GM04503 (cell line): ENCODE measurements around the gene MAD1L1.
"Not testable (repeated sequence)": the region's sequence is repeated elsewhere in the genome, so short reads cannot be mapped to it uniquely, and the experiment has no call there.

Experiments used
- DNase-seq: peaks from one replicate; pipeline ENCODE4 v3.0.0-alpha.2; 2012; ENCODE audit warnings: low read depth

The MAD1L1 gene

DNA sequence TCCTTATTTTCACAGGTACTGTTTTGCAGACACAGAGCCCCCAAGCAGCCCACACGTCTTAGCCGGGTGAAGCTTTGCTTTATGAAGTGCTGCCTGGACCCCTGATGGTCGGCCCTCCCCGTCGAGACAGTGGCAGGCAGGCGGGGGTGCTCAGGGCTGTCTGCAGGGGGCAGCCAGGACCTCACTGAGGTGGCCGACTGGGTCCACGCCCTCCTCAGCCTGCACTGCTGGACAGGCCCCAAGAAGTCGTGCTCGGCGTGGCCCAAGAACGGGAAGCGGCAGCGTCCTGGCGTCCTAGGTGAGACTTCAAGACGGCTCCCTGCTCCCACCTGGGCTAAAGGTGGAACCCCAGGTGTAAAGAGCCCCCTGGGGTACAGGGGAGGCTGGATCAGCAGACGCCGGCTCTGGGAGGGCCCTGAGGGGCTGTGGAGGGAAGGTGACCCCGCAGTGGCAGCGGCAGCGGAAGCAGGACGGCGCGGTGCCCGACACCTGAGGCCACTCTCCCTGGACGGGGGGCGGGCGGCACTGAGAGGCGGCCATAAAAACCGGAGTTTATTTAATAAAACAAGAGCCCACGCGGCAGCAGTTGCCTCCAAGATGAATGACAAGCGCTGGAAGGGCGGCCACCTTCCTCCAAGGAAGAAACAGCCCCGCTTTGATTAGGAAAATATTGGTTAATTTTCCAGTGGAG, 383.2 kb downstream of the MAD1L1 start:
- no peak for DNase-seq

DNA sequence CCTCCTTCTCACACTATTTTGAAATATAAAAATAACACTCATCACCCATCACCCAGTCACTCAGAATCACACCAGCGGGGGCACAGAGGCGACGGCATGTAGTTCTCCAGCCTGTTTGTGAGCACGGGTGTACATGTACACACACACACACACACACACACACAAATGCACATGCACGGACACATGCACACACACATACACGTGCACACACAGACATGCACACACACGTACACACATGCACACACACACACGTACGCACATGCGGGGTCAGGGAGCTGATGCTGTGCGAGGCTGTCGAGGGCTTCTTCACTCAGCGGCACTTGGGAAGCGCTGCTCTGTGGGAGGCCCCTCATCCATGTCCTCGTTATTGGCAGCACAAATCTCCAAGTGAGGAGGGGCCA, 383.8 kb downstream of the MAD1L1 start:
- DNase-seq, result no peak

DNA sequence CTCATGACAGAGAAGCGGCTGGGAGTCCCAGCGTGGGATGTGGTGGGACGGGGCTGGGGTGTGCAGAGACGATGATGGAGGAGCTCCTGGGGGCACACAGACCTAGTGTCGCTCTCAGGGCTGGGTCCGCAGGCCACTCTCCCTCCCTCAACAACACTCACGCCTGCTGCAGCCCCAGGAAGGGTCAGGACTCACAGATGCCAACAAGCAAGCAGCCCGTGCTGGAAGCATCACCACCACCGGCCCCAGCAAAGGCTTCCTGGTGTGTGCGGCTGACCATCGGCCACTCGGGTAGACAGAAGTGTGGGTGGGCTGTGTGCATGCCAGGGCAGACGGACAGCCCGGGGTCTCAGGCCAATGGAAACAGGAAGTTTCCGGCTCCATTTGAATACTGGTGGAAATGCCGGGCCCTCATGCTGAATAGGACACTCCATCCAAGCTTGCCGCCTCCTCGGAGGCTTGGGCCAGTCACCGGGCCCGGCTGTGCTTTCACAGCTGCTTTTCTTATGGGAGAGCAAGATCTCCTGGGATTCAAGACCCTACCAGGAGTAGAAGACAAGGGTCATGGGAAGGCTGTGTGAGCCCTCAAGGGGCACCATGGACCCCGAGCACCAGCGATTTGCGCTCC, 384.6 kb downstream of the MAD1L1 start:
- DNase-seq, result no peak

DNA sequence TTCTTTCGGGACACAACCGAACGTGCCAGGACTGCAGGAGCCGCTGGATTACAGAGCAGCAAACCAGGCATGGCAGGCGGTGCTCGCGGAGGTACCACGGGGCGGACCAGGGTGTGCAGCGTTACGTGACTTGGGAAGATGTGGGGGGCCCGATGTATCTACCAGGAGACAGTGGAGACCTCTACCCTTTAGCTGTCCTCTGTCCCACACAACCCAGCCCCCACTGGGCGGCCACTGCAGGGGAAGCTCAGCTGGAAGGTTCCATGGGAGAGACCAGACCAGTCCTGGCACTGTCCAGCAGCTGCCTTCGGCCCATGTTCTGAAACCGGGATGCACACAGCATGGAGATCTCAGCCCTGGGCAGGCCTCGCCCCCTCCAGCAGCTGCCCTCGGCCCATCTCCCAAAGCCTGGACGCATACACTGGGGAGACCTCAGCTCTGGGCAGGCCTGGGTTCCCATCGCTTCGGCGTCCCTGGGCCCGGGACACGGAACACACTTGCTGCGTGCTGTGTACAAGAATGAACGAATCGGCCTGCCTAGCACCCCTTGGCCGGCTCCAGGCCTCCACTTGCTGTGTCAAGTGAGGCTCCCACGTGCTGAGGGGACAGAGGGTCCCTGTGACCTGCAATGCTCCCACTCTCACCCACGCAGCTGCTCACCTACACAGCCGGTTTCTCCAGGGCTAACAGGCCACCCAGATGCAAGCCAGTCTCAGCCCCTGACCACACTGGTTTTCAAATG, 385.3 kb downstream of the MAD1L1 start:
- DNase-seq, result no peak

DNA sequence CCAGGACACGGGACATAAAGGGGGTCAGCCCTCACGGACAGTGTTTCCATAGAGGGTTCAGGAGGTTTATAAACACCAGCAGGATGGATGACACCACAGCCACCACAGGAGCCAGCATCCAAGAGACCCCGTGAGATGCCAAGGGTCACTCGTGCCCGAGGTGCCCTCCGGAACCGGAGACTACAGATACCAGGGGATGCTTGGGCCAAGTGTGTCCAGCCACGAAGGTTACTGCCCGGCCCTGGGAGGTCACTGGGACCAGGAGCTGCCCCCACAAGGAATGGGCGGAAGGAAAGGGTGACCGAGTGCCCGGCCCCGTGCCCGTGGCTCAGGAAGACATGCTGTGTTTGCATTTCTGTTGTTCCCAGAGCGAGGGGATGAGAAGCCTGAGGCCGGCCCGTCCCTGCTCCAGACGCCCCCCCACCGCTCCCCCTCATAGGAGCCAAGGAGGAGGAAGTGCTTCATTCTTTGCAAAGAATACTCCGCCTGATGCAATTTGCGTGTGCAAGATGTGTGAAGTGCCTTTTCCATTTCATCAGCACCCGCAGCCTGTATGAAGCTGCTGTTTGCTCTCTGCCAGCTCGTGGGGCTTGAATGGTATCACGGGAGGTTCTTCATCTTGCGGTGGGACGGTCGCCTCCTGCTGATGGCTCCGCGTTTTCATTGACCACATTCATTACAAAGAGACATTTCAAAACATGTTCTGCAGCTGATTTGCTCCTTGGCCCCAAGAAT, 386.2 kb downstream of the MAD1L1 start:
- no peak for DNase-seq

DNA sequence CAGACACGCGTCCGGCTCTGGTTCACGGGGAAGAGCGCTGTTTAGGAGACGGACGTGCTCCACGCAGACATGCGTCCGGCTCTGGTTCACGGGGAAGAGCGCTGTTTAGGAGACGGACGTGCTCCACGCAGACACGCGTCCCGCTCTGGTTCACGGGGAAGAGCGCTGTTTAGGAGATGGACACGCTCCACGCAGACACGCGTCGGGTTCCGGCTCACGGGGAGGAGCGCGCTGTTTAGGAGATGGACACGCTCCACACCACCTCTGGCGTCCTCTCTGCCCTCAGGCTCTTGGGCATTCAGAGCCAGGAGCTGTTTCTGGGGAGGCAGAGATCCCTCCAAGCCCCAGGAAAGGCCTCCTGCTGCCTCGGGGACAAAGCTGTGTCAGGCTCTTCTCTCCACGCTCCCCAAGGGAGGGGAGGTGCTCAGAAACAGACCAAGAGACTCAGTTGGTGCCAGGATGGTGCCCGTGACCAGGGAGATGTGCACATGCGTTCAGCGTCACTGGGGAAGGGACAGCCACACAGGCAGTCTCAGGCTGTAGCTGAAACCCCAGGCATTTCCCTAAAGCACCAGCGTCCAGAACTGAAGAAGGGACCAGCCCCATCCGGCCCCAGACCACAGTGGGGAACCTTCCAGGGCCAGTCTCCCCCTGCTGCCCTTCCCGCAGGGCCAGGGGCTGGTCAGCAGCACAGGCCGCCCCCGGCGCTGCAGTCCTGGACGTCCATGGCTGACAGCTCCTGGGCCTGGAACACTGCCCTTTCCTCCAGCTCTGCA, 387.0 kb downstream of the MAD1L1 start:
- no peak for DNase-seq

DNA sequence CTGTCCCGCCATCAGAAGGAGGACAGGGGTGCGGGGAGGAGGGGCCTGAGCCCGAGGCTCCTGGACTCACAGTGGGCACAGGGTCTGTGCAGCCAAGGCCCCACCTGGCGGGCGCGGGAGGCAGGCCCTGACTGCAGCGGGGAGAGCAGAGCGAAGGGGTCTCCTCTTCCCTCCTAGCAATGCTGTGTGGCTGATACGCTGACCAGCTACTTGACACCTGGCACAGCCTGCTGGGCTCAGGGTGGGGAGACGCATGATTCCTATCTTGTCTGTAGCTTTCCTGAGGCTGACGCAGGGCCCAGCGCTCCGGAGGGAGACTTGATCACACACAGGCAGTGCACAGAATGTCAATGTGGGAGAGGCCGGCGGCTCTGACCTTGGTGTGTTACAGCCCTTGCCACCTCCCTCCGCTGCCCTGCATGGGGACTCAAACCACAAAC, 387.8 kb downstream of the MAD1L1 start:
- DNase-seq, result no peak

DNA sequence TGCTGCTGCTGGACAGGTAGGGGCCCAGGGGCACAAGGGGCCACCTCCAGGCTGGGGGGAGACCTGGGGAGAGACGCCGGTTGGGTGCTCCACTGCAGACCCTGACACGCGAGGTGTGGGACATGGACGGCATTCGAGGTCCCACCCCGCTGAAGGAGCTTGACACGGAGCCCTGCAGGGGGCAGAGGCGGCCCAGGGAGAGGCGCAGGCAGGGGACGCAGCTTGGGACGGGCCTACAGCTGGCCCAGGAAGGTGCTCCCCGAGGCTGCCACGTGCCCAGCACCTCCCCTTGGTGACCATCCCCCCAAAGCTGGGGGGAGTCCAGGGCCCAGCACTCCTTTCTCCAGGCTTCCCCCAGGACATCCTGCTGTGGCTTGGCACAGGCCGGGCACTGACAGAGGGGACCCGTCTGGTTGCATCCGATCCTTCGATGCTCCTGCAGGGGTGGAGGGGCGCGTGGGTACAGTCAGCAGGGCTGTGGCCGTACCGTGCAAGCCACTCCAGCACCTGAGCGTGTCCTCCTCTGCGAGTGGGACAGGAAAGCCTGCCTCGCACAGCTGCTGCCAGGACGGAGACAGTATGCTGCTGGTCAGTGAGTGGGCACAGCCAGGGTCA, 388.3 kb downstream of the MAD1L1 start:
- no peak for DNase-seq

DNA sequence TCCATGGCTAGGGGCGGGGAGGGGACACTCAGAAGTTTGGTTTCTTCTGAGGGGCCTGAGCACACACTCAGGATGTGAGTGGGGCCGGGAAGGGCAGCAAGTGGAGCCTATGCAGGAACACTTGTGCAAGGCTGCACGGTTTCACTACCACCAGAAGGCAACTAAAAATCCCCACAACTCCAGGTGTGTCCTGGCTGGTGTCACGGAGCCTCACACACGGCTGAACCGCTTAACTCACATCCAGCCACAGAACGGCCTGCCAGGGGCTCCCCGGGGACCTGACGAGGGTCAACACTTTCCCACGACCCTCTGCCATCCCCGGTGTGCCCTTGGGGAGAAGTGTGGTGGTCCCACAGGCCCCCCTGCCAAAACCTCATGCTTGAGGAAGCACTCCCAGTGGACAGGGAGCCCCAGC, 388.8 kb downstream of the MAD1L1 start:
- DNase-seq, result no peak

DNA sequence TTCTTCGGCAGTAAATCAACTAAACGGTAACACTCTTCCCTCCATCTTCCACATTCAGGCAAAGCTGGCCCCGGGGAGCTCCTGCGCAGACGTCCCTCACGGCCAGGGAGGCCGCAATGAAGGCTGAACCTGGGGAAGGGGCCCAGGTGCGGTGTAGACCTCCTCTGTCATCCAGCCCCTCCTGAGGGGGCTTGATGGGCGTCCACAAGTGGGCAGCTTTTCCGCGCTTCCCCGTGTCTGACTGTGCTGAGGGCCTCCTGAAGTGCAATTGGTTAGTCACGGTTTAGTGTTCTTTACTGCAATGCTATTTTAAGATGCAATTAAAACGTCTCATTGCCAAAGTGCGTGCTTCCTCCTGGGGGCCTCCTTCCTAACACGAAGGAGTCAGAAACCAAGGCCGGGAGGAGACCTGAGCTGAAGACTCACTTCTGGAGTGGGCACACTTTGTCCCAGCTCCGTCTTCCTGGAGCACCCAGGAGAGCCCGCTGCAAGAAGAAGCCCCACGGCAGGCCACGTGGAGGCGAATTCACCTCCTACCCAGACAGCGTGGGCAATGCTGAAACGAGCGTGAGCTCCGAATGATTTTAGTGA, 389.4 kb downstream of the MAD1L1 start:
- peak; percentile 59 for DNase-seq

DNA sequence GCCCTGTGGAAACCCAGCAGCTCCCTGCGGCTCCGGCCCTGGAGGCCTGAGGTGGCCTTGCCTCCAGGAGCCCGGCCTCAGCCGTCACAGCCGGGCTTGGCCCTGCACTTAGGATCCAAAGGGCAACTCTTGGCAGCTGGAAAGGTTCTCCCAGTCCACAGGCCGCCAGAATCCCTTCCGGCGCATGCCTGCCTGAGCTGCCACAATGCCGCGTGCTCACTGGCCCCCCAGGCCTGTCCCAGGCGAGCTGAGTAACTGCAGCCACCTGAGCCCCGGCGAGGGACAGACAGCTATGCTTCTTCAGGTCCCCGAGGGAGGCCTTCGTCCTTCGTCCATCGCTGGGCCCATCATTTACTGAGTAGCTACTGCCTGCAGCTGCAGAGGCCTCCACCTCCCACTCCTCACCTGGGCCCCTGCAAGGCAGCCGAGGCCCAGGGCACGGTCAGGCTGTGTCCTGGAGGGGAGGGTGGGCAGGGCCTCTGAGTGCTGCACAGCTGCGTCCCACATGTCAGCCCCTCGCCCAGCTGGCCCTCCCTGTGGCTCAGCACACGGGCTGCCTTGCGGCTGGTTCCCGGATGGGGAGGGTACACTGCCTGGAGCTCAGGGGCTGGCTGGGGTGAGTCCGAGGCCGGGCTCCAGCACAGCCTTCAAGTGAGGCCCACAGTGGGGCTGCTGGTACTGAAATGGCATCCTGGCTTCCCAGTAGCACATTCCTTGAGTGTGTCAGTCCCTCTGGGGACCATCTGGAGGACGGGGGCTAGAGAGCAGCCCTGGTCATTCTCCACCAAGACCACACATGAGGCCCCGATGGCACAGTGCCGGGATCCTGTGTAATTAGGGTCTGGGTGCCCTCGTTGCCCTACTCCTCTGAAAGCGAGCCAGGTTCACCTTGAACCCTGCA, 390.2 kb downstream of the MAD1L1 start:
- DNase-seq, result peak; percentile 13

DNA sequence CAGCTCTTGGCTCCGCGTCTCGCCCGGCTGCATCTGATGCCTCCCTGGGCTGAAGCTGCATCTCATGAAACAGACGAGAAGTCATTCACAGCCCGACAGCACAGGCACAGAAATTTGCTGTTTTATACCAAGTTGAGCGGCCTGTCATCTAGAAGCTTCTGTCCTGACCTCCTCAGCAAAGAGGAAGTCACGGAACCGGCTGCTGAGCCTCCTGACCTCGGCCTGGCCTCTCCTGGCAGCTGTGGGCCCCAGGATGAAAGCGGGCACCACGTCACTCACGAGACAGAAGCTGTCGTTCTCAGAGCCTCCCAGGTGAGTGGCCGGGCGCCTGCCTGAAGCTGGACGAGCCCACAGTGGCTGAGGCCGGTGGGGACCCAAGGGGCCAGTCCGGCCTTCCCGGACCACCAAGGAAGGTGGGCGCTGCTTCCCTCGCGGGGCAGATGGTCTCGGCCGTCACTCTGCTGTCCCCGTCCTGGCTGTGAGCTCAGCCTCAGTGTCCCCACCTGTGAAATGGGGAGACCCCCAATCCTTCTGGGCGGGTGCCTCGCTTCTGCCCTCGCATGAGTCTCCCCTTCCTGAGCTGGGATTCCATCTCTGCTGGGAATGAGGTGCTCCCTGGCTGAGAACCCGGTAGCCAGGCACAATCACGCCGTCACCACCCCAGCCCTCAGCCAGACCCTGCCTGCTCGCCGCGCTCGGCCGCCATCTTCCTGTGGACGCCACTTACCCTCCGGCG, 391.3 kb downstream of the MAD1L1 start:
- not testable (repeated sequence) for DNase-seq

DNA sequence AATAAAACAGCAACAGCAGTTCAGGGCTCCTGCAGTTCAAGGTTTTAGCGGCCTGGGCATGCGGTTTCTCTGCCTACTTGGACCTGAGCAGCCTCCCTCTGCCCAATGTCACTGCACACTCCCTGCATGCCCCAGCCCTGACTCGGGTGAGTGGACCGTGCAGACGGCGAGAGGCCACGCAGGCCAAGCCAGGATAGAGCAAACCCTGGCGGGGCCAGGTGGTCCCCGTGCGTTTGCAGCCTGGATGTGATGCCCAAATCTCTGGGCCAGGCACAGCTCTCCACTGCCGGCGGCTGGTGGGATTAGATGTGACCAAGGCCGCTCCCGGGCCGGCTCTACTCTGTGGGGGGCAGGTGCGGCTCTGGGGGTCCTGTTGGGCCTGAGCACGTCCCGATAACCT, 392.0 kb downstream of the MAD1L1 start:
- DNase-seq, result not testable (repeated sequence)

DNA sequence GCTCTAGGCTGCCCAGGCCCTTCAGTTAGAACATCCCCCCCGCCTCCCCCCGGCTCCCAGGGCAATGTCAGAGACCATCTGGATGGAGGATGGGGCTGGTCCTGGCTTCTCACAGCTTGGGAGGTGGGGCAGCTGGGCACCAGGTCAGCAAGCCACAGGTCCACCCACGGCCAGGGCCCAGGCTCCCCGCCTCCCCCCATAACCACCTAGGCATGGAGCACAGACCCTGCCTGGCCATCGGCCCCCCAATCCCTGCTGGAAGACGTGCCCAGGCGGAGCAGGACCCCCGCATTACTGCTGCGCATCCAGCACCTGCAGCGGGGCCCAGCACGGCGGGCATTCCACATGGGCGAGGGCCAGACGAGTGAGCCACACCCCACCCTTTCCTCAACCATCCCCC, 393.0 kb downstream of the MAD1L1 start:
- no peak for DNase-seq

DNA sequence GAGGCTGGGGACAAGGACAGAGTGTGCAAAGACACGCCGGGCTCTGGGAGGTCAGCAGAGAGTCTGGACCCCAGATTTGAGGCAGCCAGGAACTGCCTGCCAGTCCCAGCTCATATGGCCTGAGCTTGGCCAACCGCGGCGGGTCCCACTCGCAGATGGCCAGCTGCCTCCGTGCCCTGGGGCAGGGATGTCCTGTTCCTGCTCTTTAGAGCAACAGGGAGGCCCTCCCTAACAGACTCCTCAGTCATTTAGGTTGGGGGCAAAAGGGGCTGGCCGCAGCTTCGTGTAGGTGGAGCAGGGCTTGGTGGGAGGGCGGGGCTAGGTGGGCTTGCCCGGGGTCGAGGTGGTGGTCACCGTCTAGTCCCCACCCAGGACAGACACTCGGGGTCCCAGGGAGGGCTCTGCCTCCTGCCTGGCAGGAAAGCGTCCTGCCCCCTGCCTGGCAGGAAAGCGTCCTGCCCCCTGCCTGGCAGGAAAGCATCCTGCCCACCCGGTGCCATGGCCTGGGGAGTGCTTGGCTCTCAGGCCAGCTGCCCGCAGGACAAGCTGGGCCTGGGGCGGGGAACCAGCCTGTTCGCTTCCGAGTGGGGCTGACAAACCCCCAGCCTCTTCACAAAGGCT, 393.7 kb downstream of the MAD1L1 start:
- DNase-seq, result not testable (repeated sequence)

DNA sequence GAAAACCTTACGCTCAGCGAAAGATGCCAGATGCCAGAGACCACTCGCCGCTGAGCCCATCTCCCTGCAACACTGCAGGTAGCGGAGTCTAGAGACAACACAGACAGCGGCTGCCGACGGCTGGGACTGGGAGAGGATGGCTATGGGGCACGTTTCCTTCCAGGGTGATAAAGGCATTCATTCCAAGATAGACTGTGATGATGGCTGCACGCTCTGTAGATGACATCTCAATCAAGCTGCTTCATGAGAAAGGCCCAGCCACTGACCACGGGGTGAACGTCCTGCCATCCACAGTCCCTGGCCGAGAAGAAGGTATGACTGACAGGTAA, 394.2 kb downstream of the MAD1L1 start:
- not testable (repeated sequence) for DNase-seq

DNA sequence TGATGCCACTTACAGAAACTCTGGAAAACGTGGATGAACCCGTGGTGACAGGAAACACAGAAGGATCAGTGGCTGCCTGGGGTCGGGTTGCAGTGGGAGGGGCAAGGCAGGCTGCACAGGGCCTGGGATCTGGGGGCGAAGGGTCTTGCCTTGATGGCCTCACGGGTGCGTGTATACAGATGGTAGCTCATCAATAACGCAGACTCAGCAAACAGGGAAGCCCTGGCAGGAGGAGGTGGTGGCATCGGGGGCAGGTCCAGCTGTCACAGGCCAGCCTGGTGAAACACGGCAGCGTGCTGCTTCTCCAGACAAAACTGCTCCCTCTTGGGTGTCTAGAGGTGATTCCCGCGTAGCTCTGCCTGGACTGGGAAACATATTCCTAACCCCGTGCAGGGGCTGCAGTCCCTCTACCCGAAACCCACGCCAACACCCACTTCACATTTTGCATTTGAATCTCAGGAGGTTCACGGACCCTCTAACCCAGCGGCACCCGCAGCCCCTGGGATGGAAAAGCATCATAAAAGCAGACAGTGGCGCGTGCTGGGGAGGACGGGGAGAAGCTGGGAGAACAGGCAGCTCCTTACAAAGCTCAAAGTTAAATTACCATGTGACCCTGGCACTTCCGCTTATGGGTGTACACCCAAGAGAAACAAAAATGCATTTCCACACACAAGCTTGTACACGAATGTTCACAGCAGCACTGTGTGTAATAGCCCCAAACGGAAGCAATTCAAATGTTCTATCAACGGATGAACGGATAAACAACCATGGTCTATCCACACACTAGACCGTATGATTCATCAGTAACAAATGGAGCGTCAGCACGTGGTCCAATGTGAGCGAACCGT, 394.8 kb downstream of the MAD1L1 start:
- DNase-seq, result not testable (repeated sequence)
